Activated CD8-positive, alpha-beta memory T cell treated with anti-CD3 and anti-CD28 coated beads for 4 hours (primary cell): ENCODE results near the gene SERGEF.

Experiments
- DNase-seq, 2 donors: peaks; one replicate each; pipeline ENCODE4 v3.0.0-alpha.2; 2020; ENCODE audit warnings: low read depth in 2 of 2

Gene SERGEF

GRCh38 chr11:17786824-17787525 lies 225.9 kb downstream of the SERGEF start:
- DNase-seq = no peak

- DNase-seq = no peak
Observed at GRCh38 chr11:17783878-17784277, 229.0 kb downstream of the SERGEF start.

GRCh38 chr11:17782603-17783337 lies 230.1 kb downstream of the SERGEF start:
- DNase-seq = no peak

- DNase-seq = no peak
Observed at GRCh38 chr11:17782145-17782544, 230.7 kb downstream of the SERGEF start.

DNA sequence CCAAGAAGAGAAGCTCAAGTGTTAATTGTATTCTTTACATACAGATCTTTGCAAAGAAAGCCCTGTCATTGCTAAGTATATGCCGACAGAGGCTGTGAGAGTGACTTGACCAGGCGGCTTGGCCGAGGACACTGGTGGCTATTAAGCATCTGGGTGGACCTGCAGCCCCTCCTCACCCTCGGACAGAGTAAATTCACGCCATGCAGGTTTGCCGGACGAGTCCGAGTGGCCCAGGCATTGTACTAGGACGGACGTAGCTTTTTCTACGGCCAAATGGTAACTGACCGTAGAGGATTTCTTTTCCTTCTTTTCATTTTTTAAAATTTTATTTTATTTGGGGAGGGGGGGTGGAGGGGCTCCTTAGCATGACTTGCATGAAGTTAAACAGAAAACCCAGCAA lies 231.2 kb downstream of the SERGEF start:
- DNase-seq = no peak

DNA sequence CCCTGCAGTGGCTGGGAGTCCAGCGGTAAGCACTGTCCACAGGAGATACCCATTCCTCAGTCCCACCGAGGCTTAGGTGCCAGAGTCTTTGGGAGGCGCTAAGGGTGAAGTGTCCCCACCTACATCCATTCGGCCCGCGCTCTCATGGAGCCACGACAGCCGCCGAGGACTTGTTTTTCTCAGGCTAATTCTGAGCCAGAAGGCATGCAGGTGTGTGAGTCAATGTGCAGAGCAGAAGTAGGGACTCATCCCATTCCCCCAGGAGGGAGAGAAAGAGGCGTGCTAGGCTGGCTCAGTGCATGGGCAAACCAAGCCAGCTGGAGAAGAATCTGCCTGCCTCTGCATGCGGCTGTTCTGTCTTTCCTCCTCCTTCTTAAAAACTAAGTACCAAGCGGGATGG lies 231.6 kb downstream of the SERGEF start:
- DNase-seq = no peak

DNA sequence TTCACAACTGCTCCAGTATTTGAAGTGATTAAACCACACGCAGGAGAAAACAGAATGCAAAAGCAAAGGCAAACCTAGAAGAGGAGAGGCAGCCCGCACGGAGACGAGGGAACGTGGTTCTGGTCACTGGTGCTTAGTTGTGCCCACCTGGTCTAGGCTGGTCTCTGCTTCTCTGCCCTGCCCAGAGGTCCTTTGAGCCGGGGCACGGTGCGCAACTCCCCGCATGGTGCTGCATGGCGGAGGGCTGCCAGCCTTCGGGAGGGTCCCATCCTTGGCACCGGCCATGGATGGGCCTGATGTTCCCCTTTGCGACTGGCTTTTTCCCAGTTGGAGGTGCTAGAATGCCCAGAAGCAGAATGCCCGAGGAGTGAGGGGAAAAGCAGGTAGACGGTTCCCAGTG lies 232.2 kb downstream of the SERGEF start:
- DNase-seq = no peak

- DNase-seq = no peak
Observed at GRCh38 chr11:17779861-17780594, 232.8 kb downstream of the SERGEF start.

DNA sequence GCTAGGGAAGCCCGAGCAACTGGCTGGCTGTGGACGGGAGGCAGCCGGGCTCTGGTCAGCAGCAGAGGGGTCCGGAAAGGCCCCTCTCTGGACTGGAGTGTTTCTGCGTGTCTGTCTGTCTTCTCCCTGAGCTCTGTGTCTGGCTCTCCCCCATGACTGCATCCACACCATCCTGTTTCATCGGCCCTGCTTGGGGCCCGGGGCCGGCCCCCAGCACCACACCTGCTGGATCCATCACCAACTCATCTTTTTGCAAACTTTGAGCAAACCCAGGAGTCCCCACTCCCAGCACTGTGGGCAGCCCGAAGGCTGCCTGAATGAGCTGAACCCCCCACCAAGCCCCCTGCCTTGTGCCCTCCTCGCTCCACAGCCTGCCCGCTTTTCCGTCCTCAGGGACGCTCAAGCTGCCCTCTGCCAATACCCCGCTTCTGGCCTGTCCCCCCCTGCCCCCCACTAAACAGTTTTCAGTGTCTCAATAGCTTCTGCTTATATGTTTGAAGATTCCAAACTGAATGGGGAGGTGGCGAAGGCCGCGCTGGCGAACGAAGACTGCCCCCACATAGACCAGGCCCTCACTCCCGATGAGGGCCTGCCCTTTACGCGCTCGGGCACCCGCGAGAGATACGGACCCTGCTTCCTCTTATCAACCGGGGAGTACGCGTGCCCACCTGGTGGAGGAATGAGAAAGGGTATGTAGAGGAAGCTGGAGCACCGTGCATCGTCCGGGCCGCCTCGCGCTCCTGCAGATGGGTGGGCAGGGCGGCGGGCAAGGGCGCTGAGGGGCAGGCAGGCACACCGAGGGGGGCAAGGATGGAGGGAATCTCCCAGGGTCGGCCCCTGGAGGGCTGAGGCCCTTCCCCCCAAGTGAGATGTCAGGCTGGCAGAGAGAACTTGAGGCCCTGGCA lies 233.6 kb downstream of the SERGEF start:
- no peak for DNase-seq

GRCh38 chr11:17778352-17778751 lies 234.5 kb downstream of the SERGEF start:
- DNase-seq = no peak

DNA sequence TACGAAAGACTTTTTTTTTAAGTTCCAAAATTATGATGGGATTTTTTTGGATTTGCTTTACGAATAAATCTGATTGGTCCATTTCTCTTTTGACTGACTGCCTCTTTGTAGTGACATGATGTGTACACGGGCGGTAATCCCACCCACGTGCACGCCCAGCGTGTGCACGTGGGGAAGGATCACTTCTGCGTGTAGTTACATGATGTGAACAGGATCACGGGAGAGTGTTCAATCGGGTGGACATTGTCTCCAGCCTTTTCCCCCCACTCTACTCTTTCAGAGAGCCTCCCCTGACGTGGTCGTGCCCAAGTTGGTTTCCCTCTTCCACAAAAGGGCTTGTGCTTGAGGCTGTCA lies 235.1 kb downstream of the SERGEF start:
- DNase-seq = no peak

DNA sequence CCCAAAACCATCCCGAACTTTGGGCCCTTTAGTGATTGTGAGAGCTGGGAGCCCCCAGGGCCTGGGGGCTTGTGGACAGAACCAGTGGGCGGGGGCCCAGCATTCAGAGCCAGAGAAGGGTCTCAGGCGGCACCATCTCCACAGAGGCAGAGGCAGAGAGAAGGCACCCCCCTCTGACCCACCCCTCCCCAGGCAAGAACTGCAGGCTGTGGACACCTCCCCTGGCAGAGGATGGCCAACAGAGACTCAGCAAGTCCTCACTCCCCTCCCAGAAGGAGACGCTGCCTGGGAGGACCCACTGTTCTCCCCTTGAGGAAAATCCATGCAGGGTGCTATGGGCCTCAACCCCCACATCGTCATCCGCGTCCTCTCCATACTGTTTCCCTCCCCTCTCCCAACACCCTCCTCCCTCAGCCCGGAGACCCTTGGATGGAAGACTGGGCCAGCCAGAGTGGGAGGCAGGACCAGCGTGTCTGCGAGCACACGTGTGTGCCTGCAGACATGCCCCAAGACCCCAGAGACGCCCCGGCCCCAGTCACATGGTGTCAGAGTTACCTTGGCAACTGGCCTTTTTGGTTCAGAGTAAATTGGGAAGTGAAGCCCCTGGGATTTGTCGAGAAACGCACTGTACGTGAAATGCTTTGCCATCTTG lies 235.6 kb downstream of the SERGEF start:
- DNase-seq = no peak

DNA sequence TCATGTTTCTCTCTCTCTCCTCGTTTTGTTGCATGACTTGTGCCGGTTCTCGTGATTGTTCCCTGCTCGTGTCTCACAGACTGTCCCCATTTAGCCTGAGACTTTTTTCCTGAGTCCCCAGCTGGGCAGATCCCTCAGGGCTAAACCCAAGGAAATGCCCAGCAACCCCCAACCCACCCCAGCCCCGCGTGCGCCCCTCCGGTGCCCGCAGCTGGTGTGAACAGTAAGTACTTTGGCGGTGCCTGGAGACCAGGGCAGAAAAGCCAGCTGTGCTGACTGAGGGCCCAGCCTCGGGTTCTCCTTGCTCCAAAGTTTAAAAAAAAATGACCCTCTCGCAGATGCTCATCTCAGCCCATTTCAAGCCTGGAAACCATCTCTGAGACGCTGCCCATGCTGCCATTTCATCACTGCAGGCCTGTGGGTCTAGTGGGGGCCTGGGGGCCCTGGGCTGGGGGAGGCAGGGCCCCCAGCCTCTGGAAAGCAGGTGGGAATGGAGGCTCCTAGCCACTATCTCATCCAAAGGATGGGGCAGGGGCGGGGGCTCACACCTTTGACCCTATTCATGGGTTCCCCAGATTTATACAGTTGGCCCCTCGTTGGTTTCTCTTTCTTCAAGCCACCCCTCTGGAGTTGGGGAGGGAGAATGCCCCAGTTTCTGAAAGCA lies 236.5 kb downstream of the SERGEF start:
- DNase-seq = no peak

DNA sequence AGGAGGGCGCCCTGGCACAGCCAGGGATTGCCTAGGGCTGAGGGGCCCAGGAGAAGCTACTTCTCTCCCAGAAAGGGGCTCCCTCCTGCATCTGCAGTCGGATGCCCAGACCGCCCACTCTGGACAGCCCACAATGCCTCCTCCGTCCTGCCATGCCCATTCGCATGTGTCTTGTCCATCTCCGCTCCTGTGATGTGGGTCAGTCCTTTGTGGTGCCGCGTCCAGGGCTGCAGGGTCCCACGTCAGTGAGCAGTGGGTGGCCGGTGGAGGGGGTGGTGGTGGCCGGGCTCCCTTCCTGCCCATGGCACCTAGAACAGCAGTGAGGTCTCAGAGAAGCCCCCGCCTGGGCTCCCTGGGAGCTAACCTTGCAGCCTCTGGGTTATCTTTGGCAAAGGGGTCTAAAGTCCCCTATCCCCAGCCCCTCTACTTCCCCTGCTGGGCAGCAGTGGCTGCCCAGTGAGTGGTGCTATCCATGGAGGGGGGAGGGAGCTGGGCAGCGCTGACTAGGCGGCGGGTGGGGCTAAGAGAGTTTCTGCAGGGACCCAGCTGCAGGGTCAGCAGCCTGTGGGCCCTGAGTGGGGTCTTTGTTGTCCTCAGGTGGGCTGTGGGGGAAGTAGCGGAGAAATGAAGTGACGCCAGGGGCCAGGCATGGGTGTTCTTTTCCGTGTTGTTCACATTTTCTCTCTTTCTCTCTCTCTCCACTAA lies 237.2 kb downstream of the SERGEF start:
- no peak for DNase-seq

DNA sequence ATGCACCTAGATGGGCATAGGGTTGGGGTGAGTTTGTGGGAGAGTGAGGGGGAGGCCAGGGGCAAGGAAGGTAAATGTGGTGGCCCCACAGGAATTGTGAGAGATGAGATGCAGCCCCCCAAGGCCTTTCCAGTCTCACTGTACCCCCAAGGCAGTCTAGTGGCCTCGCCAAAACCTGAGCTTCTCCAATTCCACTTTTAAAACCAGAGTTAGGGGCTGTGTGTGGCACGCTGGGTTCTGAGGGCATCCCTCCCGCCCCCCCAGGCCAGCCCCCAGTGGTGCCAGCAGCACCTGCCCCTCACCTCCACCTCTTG lies 237.9 kb downstream of the SERGEF start:
- no peak for DNase-seq

- no peak for DNase-seq
Observed at GRCh38 chr11:17774232-17775034, 238.4 kb downstream of the SERGEF start.

GRCh38 chr11:17773674-17774073 lies 239.2 kb downstream of the SERGEF start:
- no peak for DNase-seq

DNA sequence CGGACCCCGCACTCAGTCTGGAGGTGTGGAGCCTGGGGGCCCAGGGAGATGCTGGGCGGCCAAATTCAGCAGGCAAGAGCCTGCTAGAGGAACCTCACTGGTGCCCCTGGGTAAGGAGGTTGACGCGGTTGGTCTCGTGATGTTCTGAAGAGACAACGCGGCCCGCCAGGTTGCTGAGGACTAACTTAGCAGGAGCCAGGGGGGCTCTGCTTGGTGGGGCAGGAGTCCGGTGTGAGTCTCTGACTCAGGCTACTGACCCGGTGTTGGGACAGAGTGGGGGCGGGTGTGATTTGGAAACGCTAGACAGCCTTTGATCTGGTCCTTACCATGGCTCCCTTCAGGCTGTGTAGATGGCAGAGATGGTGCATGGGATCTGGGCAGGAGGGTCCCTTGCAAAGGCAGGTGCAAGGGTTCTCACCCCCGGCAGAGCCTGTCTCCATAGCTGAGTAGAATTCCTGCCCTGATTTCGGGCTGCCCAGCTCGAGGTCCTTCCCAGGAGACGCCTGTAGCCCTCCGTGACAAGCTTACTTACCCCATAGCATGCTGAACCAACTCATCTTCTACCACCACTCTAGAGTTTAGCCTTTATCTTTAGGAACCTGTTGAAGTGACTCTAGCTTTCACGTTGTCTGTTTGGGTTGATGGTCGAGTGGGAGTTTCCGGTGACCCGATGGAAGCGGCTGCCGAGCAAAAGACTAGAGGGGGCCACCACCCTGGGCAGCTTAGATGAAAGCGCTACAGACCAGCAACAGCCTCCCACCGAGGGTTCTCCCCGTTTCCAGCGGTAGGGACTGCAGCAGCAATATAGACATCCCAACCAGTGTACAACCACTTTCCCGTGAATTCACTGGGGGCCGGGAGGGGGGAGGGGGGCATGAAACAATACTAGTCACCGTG lies 239.9 kb downstream of the SERGEF start:
- no peak for DNase-seq
